Astrocyte of the cerebellum (primary cell): Measurements from ENCODE around the gene AGT.
"Not testable (repeated sequence)": the region's sequence is repeated elsewhere in the genome, so short reads cannot be mapped to it uniquely, and the experiment has no call there.

Experiments used
- DNase-seq: peaks from one replicate; pipeline ENCODE4 v3.0.0-alpha.2; 2011; ENCODE audit warnings: low read depth
- H3K4me3 ChIP-seq: 2 replicates; pipeline ENCODE4 v1.5.1; 2011; ENCODE audit warnings: mild to moderate bottlenecking, low read depth, low read length, moderate library complexity
- CTCF ChIP-seq: IDR thresholded peaks from 2 replicates; pipeline ENCODE4 v1.5.1; 2012; ENCODE audit warnings: low read length, low read depth, moderate library complexity, mild to moderate bottlenecking; ENCODE audit errors: missing control alignments
- in situ Hi-C: cut with HindIII; loops from 2 replicates; pipeline ENCODE4 v1.10.0; 2017; ENCODE audit warnings: low sequenced_read_pairs

AGT gene

GRCh38 chr1:230730977-230731376, 17.1 kb upstream of the AGT start:
- H3K4me3 ChIP-seq = no peak overlapping the region
- no peak for TF ChIP-seq CTCF
- in situ Hi-C loops = no loop called here
- no peak for DNase-seq

GRCh38 chr1:230728710-230729392, 14.9 kb upstream of the AGT start:
- in situ Hi-C loops = no loop called here
- TF ChIP-seq CTCF = no peak
- DNase-seq = no peak
- H3K4me3 ChIP-seq = no peak overlapping the region

- no peak for TF ChIP-seq CTCF
- in situ Hi-C loops = no loop called here
- no peak overlapping the region for H3K4me3 ChIP-seq
- DNase-seq = no peak
Measured at GRCh38 chr1:230725256-230726012, 11.5 kb upstream of the AGT start.

GRCh38 chr1:230721849-230722522, 8.1 kb upstream of the AGT start:
- DNase-seq, H3K4me3 ChIP-seq, in situ Hi-C loops: not testable (repeated sequence)

- H3K4me3 ChIP-seq = no peak overlapping the region
- no peak for TF ChIP-seq CTCF
- in situ Hi-C loops = no loop called here
- no peak for DNase-seq
Measured at GRCh38 chr1:230717251-230717650, 3.3 kb upstream of the AGT start.

GRCh38 chr1:230716453-230716852, 2.5 kb upstream of the AGT start:
- DNase-seq, H3K4me3 ChIP-seq, in situ Hi-C loops: not testable (repeated sequence)

GRCh38 chr1:230715510-230715909, 1.6 kb upstream of the AGT start:
- in situ Hi-C loops = no loop called here
- TF ChIP-seq CTCF = no peak
- no peak overlapping the region for H3K4me3 ChIP-seq
- no peak for DNase-seq
